ENCODE results near the gene FXYD6.

DNA sequence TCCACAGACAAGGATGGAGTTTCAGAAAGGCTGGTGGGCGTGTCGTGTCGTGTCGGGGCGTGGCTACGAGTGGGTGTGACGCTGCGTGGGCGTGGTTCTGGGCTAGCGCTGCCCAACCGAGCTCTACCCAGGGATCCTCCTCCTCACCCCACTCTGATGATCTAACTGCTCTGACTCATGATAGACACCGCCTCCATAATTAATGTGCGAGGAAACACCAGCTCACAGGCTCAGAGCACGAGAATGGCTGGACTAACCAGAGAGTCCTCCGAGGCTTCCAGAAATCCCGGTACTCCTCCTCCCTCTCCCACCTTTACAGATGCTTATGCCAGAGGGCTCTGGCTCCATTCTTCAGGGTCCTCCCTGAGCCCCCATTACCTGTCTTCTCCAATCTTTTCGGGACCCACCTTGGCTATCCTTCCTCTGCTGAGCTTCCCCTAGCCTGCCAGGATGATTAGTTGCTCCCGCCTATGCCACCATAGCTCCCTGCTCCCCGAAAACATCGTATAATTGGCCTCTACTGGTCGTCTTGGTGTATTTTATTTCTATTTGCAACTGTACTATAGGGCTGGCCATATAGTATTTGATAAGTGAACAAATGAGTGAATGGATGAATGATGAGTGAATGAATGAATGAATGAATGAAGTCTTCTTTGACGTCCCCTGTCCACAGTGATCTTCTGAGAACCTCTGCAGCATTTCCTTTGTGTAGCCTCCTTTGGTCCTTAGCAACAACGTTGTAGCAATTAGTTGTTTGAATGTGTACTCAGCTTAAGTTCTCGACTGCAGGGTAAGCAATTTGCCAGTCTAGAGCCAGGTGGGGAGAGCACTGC is 31.0 kb upstream of the FXYD6 start:
- no peak for TF ChIP-seq POLR2AphosphoS5 (IDR thresholded peaks at IDR 0.05; ENCODE audit: low read depth, low read length)
- no peak for TF ChIP-seq CTCF (IDR thresholded peaks at IDR 0.05)
- no peak for TF ChIP-seq TCF7L2 (IDR thresholded peaks at IDR 0.05; ENCODE audit: low read depth, low read length)
- TF ChIP-seq REST (IDR thresholded peaks at IDR 0.05; ENCODE audit: insufficient read depth in 1 of 2, low read depth in 2 of 2, low read length in 1 of 2) = no peak
- no peak for TF ChIP-seq SIN3A (IDR thresholded peaks at IDR 0.05; ENCODE audit: borderline replicate concordance, insufficient read depth, low read depth, low read length)

Measured in Panc1 (cell line).